Adrenal gland (tissue), 12 donors: ENCODE results near the gene TCTA. TPM values are rescaled to one million over a fixed set of nuclear protein-coding genes. Genes with fewer than 3 reads are reported as not detected.

ENCODE experiments used
- DNase-seq, 7 donors: peaks; one replicate each; pipeline ENCODE4 v3.0.0-alpha.2; 2019 to 2020
- H3K27ac ChIP-seq, 5 donors: fragments of 200-600 bp; sonication (generic) in 4 of 5; 1 replicate in 3 of 5; 2 replicates in 2 of 5; pipeline versions ENCODE4 v1.5.1 to v1.8.0; 2016 to 2020; ENCODE audit warnings: mild to moderate bottlenecking in 1 of 5
- H3K27me3 ChIP-seq: fragments of 200-600 bp; 2 replicates; pipeline ENCODE4 v1.8.0; 2021
- H3K36me3 ChIP-seq, 2 donors: fragments of 200-600 bp; replicated peaks in 1 of 2; 1 replicate in 1 of 2; 2 replicates in 1 of 2; pipeline versions ENCODE4 v1.5.1 to v1.8.0; 2018 to 2022
- H3K4me1 ChIP-seq, 2 donors: fragments of 200-600 bp; replicated peaks in 1 of 2; 1 replicate in 1 of 2; 2 replicates in 1 of 2; pipeline versions ENCODE4 v1.5.1 to v1.8.0; 2018 to 2021
- H3K4me3 ChIP-seq, 4 donors: fragments of 200-600 bp; sonication (generic) in 3 of 4; one replicate each; pipeline ENCODE4 v1.5.1; 2016 to 2018
- H3K9me3 ChIP-seq, 3 donors: fragments of 200-600 bp; sonication (generic) in 1 of 3; replicated peaks in 1 of 3; 1 replicate in 2 of 3; 2 replicates in 1 of 3; pipeline versions ENCODE4 v1.5.1 to v1.8.0; 2016 to 2021
- CTCF ChIP-seq, 6 experiments: fragments of 450-650 bp in 4 of 6; fragments of 200-600 bp in 2 of 6; sonication (generic) in 1 of 6; IDR thresholded peaks; 1 replicate in 5 of 6; 2 replicates in 1 of 6; pipeline versions ENCODE4 v1.5.1 to v1.8.0; 2016 to 2021; ENCODE audit warnings: antibody characterized with exemption in 6 of 6, mild to moderate bottlenecking in 2 of 6, moderate library complexity in 1 of 6
- POLR2A ChIP-seq, 2 donors: fragments of 450-650 bp; IDR thresholded peaks; one replicate each; pipeline ENCODE4 v1.6.1; 2017; ENCODE audit warnings: antibody characterized with exemption in 2 of 2, mild to moderate bottlenecking in 2 of 2, moderate library complexity in 1 of 2
- WGBS, 4 donors: extraction: QIAGEN DNeasy Blood & Tissue Kit in 2 of 4; methylation state at CpG; one replicate each; pipeline versions ENCODE4 v1.1.5 to v1.1.7; 2013 to 2017; 5-methylcytosine and 5-hydroxymethylcytosine counted together
- intact Hi-C, 2 donors: fragments of 100-400 bp; cut with DNase I; formaldehyde crosslinking; loops; one replicate each; pipeline versions ENCODE4 v1.14.1 to v1.15.0; 2022 to 2023
- polyA plus RNA-seq, 3 donors: library from polyadenylated mRNA; stranded (reverse); fragments of 200-250 nt in 2 of 3; fragments of 350-450 nt in 1 of 3; fragmentation: Illumina TruSeq in 1 of 3; extraction: RNeasy Lipid Tissue Mini Kit (QIAGEN cat#74804) in 1 of 3; gene quantifications; one replicate each; pipeline ENCODE4 v1.2.3, GENCODE V29; 2013 to 2014
- total RNA-seq, 9 donors: library from RNA; depleted of rRNA in 4 of 9; stranded (reverse); fragments of >200 nt in 4 of 9; fragments of 120-200 nt in 1 of 9; fragmentation: NEBNext Ultra II Directional in 1 of 9; extraction: Animal tissue kit (Norgen Biotek cat#: 25700) in 1 of 9; gene quantifications; one replicate each; pipeline versions ENCODE4 v1.1.0 to v1.2.4, GENCODE V29; 2013 to 2023
- donor health status: healthy with polysubstance abuse.
- donor health status: Bipolar disorder and iron deficiency.
- donor health status: DM: yes; HTN: yes; CAD: no.
- donor health status: DM: no; HTN: no; CAD: no.
- donor health status: DM: no; HTN: no; CAD: no.
- donor health status: DM: yes; HTN: yes; CAD: no.

Gene TCTA
- total and polyA plus RNA-seq, 12 donors, result 26.9 to 116 (median 44.7) TPM

- Histone ChIP-seq H3K4me1 (peaks cover 32 to 61% of the 10 kb centered on the region in 2 donors), H3K4me3 (peak overlapping the region; percentile 47 to 99 (median 86)), H3K9me3 (no peaks in the 10 kb centered on the region), H3K27me3 (no peaks in the 10 kb centered on the region), H3K36me3 (peaks cover 0 to 8% of the 10 kb centered on the region in 2 donors), H3K27ac (peak overlapping the region; percentile 85 to 100 (median 98))
- no peak for DNase-seq
- WGBS, 4 donors, result 0 to 1% (median 1%) methylated on average over 27 to 33 of the region's 33 CpGs
- intact Hi-C loops, result no loop called here
- TF ChIP-seq CTCF (IDR thresholded peaks at IDR 0.05) (no peak), POLR2A (IDR thresholded peaks at IDR 0.05) (no peak)
Measured at GRCh38 chr3:49410846-49411534, 1.2 kb upstream of the TCTA start.

- Histone ChIP-seq H3K9me3 (no peaks in the 10 kb centered on the region), H3K4me1 (peaks cover 27 to 55% of the 10 kb centered on the region in 2 donors), H3K27ac (peak overlapping the region; percentile 85 to 100 (median 98)), H3K4me3 (peak overlapping the region; percentile 47 to 99 (median 86)), H3K36me3 (peaks cover 0 to 8% of the 10 kb centered on the region in 2 donors), H3K27me3 (no peaks in the 10 kb centered on the region)
- TF ChIP-seq CTCF (IDR thresholded peaks at IDR 0.05) (peak in 2 of 6 experiments; percentile 9 to 33), POLR2A (IDR thresholded peaks at IDR 0.05) (peak in 1 of 2 donors; percentile 18)
- intact Hi-C loops, result no loop called here
- peak; percentile 58 to 76 (median 66) for DNase-seq
- WGBS, 4 donors, result 0 to 1% methylated on average over 59 of the region's 59 CpGs; no CpG with 5 or more reads in 2 of the 4 donors
Measured at GRCh38 chr3:49411535-49411967, 672 bp upstream of the TCTA start.

- peak overlapping the region; percentile 67 to 100 (median 97) for H3K27ac ChIP-seq
- H3K36me3 ChIP-seq, result peaks cover 0 to 8% of the 10 kb centered on the region in 2 donors
- no peaks in the 10 kb centered on the region for H3K27me3 ChIP-seq
- peak overlapping the region in 3 of 4 donors; percentile 68 to 99 (median 78) for H3K4me3 ChIP-seq
- peaks cover 20 to 43% of the 10 kb centered on the region in 2 donors for H3K4me1 ChIP-seq
- TF ChIP-seq CTCF (IDR thresholded peaks at IDR 0.05) (no peak), POLR2A (IDR thresholded peaks at IDR 0.05) (no peak)
- intact Hi-C loops, result no loop called here
- WGBS, 4 donors, result 20 to 34% (median 26%) methylated on average over 9 to 16 of the region's 16 CpGs
- peak in 1 of 7 donors; percentile 63 for DNase-seq
- H3K9me3 ChIP-seq, result no peaks in the 10 kb centered on the region
Measured at GRCh38 chr3:49412632-49413337, 562 bp downstream of the TCTA start.

GRCh38 chr3:49413338-49413734 lies 1.1 kb downstream of the TCTA start:
- 78 to 93% (median 80%) methylated on average over 4 to 6 of the region's 6 CpGs for WGBS, 4 donors
- peaks cover 0 to 8% of the 10 kb centered on the region in 2 donors for H3K36me3 ChIP-seq
- intact Hi-C loops, result no loop called here

More at GRCh38 chr3:49413338-49413734, 1.1 kb downstream of the TCTA start:
- Histone ChIP-seq H3K27ac (peak overlapping the region in 3 of 5 donors; percentile 97 to 100 (median 100)), H3K27me3 (no peaks in the 10 kb centered on the region), H3K9me3 (no peaks in the 10 kb centered on the region), H3K4me3 (peak overlapping the region in 1 of 4 donors; percentile 99), H3K4me1 (peaks cover 19 to 37% of the 10 kb centered on the region in 2 donors)
- TF ChIP-seq CTCF (IDR thresholded peaks at IDR 0.05) (no peak), POLR2A (IDR thresholded peaks at IDR 0.05) (no peak)
- DNase-seq, result no peak
